Measurements from ENCODE around the gene STIP1.

STIP1 gene

DNA sequence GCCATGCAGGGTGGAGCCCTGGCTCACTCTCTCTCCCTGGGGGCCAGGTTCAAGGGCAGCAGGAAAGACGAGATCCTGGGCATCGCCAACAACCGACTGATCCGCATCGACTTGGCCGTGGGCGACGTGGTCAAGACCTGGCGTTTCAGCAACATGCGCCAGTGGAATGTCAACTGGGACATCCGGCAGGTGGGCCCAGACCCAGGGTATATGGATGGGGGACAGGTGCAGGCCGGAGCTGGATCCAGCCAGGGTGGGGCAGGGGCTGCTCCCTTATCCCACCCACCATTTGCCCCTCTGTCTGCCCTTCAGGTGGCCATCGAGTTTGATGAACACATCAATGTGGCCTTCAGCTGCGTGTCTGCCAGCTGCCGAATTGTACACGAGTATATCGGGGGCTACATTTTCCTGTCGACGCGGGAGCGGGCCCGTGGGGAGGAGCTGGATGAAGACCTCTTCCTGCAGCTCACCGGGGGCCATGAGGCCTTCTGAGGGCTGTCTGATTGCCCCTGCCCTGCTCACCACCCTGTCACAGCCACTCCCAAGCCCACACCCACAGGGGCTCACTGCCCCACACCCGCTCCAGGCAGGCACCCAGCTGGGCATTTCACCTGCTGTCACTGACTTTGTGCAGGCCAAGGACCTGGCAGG, 37.2 kb downstream of the STIP1 start:
- no peak for DNase-seq (ENCODE audit: low read depth)

DNA sequence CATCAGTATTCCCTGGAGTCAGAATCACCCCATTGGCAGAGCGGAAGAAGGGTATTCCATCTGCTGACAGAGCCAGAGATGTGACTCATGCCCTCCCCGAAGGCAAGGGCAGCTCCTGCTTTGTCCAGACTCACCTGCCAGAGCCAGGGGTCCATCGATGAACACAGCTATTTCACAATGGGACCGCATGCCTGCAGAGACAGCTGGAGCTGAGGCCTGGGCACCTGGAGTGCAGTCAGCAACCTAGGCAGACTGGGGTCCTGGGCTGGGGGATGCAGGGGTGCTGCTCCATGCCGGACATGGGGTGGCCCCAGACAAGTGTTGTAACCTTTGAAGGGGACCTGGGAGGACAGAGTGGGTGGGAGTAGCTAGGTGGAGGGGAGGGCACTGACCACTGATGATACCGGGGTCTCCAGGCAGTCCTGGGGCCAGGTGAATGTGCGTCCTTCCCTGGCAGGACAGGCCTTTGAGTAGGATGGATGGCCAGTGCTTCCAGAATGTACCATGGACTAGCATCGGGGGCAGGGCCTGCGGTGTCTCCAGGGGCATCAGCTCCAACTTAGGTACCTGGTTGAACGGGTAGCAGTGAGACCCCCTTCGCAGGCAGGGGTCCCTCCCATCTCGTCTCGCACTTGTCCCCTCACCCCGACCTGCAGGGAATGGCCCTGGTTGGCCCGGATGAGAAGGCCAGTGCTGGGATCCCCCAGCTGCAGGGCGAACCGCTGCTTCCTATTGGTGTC, 38.4 kb downstream of the STIP1 start:
- DNase-seq (ENCODE audit: low read depth): no peak

DNA sequence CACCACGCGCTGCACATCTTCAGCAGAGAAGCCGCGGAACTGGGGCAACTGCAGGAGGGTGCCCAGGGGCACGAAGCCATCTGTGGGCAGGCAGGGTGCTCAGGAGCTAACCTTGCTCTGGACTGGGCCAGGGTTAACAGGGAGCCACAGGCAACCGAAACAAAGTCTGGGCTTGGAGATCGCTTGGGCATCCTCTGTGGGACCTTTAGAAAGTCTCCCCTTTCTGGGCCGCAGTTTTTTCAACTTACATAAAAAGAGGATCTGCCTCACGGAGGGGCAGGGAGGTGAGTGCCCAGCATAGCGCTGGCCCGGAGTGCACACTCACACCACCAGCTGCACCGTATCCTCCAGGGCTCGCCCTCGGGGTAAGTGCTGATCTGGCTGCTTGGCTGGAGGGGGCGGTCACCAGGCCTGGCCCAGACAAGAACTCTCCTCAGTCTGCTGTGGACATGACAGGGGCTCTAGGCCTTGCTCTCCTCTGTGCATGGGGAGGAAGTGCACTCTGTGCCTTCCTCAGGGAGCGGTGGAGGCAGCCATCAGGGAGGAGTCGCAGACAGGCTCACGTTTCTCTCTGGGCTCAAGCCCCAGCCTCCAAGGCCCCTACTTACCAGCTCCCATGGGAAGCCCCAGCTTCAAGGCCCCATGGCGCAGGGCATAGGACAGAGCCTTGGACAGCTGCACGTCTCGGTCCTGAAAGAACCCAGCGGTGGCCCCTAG, 39.1 kb downstream of the STIP1 start:
- no peak for DNase-seq (ENCODE audit: low read depth)

DNA sequence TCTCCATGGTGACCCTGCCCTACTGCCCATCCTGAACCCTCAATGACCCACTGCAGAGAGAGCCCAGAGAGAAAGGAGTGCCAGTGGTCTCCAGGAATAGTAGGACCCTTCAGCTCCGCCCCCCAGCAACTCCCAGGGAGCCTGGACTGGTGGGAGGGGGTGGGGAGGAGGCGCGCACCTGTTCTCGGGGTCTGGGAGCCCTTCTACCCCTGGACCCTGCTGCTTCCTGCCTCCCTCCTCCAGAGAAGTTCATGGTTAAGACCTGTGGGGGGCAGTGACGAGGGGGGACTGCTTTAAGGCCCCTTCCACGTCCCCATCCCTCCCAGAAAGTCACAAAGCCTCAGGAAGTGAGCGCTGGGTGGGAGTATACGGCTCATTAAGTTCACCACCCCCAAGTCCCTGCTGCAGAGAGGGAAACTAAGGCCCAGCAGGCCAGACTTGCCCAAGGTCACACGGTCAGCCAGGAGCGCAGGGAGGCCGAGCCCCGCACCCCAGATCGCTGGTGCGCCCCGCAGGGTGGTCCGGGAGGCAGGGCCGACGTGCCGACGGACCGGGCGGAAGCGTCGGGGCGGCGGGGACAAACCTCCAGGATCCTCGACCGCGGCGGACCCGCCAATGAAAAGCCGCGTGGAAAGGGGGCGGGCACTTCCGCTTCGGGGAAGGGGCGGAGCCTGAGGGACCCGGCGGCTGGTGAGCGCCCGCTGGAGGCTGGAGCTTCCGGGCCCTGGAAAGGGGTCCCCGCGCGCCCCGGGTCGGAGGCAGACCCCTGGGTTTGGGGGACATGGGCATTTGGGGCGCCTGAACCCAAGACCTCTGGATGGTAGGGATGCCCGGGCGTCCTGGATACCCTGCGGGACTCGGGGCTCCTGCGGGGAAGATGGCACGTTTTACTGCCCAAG, 39.9 kb downstream of the STIP1 start, which contains the start of the genes NUDT22 and TRPT1:
Gene NUDT22, plus strand, starts transcription at position 667 of the 899 bp plus-strand sequence. CDS start 379 bp downstream, outside the sequence.
Gene TRPT1, minus strand, starts transcription at position 579 of the 899 bp plus-strand sequence. Its CDS starts 326 bp downstream, at position 253.
- DNase-seq (ENCODE audit: low read depth): peak; percentile 89

DNA sequence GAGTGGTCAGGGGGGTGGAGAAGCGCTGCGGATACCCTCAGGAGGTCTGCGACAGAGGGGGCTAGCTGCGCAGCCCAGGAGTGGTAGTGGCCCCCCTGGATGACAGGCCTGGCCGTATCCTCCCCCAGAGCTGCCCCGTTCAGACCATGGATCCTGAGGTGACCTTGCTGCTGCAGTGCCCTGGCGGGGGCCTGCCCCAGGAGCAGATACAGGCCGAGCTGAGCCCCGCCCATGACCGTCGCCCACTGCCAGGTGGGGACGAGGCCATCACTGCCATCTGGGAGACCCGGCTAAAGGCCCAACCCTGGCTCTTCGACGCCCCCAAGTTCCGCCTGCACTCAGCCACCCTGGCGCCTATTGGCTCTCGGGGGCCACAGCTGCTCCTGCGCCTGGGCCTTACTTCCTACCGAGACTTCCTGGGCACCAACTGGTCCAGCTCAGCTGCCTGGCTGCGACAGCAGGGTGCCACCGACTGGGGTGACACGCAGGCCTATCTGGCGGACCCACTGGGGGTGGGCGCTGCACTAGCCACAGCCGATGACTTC, 40.6 kb downstream of the STIP1 start:
- DNase-seq (ENCODE audit: low read depth): peak; percentile 30

DNA sequence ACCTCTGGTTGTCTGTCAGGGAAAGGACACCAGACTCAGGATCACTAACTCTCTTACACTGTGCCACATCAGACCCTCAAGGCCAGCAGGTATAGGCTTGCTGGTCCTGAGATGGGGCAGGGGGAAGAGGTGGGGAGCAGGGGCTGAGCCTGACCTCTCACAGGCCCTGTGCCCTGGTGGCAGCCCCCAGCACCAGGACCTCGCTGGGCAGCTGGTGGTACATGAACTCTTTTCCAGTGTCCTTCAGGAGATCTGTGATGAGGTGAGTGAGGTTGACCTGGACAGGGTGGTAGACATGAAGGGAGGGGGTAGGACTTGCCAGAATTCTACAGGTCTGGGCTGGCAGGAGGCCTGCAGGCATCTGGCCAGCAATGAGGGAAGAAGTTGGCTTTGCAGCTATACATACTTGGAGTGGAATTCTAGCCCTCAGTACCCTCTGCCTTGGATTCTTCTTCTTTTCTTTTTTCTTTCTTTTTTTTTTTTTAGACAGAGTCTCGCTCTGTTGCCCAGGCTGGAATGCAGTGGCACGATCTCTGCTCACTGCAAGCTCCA, 41.5 kb downstream of the STIP1 start:
- DNase-seq (ENCODE audit: low read depth): no peak

DNA sequence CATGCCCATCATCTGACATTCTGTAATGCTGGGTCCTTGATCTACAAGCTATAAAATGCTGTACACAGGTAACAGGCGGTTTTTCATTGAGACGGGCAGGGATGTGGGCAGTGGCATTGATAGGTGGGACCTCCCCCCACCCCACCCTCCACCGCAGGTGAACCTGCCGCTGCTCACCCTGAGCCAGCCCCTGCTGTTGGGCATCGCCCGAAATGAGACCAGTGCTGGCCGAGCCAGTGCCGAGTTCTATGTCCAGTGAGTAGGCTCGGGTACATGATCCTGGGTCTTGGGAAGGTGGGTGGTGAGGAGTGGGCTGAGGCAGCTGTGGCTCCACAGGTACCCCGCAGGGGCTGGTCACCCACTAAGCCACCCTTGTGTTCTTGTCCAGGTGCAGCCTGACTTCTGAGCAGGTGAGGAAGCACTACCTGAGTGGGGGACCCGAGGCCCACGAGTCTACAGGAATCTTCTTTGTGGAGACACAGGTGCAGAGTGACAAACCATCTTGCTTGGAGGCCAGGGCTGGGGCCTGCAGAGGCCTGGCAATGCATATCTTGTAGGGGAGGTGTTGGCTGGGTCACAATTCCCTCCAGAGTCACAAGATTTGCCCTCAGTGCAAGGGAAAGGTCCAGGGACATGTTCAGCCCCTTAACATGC, 43.2 kb downstream of the STIP1 start:
- DNase-seq (ENCODE audit: low read depth): no peak

DNA sequence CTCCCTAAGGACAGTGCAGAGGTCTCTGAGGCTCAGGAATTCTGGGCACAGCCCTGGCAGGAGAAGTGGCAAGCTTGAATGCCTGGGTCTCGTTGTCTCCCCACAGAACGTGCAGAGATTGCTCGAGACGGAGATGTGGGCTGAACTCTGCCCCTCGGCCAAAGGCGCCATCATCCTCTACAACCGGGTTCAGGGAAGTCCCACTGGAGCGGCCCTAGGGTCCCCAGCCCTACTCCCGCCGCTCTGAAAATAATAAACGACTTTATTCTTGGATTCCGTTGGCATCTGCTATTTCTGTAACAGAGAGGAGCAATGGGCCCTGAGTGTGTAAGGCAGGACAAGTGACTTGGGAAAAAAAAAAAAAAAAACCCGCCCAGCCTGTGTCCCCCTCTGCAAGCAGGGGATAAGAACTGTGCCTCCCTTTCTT, 43.8 kb downstream of the STIP1 start:
- no peak for DNase-seq (ENCODE audit: low read depth)

DNA sequence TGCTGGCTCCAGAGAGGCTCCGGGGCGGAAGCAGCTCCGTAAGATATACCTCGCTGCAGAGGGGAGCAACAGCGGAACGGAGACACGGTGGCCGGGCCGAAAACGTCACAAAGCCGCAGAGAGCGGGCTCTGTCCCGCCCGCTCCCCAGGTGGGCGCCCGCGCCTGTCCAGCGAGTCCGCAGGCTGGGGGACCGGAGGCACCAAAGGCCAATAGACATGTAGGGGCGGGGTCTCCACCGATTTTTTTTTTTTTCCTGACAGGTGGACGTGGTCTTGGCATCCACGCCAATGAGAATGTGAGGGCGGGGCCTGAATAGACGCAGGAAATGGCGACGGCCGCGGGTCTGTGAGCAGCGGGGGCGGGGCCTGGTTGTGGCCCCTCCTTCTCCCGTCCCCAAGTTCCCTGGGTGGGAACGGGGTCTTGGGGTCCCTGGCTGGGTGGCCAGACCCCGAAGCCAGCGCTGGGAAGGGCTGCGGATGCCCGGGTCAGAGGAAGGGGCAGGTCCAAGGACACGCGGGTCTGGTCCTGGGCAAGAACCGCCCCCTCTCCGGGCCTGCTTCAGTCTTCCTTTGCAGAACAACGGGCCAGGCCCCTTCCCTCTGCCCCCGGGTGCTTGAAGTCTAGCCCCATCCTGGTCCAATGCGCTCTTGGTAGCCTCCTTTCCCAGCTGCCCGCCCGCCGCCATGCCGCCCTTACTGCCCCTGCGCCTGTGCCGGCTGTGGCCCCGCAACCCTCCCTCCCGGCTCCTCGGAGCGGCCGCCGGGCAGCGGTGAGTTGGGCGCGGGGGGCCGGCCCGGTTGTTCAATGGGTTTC, 44.4 kb downstream of the STIP1 start, which contains the start of gene DNAJC4:
Gene DNAJC4, plus strand, starts transcription at position 378 of the 814 bp plus-strand sequence. Its CDS starts 307 bp downstream, at position 685.
- peak; percentile 78 for DNase-seq (ENCODE audit: low read depth)

DNA sequence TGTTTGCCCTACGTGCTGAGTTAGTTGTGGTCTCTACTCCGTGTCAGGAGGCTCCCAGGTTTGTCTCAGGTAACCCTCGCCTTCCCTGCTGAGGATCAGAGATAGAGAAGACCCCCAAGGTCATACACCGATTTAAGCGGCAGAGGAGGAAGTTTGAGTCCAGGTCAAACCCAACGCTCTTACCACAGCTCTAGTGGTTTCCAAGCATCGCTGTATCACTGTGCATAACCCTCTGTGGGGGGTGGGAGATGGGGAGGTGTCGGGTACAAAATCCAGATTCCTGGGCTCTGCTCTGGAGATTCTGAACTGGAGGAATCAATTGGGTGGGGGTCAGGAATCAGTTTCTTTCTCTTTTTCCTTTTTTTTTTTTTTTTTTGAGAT, 45.0 kb downstream of the STIP1 start:
- DNase-seq (ENCODE audit: low read depth): no peak

DNA sequence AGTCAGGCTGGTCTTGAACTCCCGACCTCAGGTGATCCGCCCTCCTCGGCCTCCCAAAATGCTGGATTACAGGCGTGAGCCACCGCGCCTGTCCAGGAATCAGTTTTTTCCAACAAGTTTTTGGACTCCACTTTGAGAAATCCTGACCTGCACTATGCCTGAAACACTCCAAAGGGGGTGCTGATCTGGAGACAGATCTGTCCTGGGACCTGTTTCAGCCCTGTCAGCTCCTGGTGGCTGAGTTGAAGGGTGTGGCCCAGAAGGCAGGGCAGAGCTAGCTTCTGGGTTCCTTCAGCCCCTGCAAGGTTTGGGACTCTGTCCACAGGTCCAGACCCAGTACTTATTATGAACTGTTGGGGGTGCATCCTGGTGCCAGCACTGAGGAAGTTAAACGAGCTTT, 45.6 kb downstream of the STIP1 start:
- DNase-seq (ENCODE audit: low read depth): no peak

DNA sequence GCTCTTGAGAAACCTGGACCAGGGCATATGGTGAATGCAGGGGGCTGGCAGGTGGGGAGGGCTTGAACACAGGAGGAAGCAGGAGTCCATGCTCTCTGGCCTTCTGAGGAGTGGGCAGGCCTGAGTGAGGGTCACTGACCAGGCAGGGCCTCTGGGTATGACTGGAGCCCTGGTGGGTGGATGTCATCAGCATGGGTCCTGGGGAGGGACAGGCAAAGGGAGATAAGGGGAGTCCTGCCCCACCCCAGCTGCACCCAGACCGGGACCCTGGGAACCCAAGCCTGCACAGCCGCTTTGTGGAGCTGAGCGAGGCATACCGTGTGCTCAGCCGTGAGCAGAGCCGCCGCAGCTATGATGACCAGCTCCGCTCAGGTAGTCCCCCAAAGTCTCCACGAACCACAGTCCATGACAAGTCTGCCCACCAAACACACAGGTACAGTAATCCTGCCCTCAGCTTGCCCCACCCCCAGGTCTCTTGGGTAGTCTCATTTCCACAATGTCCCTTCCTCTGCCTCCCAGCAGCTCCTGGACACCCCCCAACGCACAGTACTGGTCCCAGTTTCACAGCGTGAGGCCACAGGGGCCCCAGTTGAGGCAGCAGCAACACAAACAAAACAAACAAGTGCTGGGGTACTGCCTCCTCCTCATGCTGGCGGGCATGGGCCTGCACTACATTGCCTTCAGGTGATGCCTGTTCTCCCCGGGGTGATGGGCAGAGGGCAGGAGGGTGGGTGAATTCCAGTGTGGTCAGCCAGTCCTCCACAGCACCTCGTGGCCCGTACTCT, 46.4 kb downstream of the STIP1 start:
- no peak for DNase-seq (ENCODE audit: low read depth)

DNA sequence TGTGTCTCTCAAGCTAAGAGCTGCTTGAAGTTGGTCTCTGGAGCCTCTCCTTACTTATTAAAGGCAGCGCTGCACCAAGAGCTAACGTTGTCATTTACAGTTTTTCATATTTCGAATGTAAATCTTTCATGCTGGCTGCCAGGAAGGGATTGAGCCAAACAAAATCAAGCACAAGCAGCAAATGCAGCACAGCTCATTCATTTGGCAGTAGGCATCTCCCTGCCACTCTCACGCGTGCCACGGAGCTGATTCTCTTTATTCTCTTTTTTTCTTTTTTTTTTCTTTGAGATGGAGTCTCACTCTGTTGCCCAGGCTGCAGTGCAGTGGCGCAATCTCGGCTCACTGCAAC, 47.0 kb downstream of the STIP1 start:
- DNase-seq (ENCODE audit: low read depth): no peak

DNA sequence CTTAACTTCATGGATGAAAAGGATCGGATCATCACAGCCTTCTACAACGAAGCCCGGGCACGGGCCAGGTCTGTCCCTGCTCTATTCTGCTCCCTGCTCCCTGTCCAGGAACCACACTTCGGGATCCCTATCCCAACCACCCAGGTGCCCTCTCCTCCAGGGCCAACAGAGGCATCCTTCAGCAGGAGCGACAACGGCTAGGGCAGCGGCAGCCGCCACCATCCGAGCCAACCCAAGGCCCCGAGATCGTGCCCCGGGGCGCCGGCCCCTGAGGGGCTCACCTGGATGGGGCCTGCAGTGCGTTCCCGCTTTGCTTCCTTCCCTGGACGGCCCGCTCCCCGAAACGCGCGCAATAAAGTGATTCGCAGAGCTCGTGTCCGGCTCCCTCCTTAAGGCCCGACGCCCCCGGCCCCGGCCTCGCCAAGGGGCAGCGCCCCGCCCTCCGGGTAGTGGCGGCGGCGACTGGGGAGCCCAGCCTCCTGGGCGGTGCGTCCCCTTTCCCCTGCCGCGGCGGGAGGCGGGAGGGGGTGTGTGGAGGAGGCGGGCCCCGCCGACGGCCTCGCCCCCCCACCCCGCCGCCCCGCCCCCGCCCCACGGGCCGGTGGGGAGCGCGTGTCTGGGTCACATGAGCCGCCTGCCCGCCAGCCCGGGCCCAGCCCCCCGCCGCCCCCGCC, 48.1 kb downstream of the STIP1 start, which contains the start of gene VEGFB:
Gene VEGFB, plus strand, starts transcription at position 672 of the 674 bp plus-strand sequence. CDS start 250 bp downstream, outside the sequence.
- DNase-seq (ENCODE audit: low read depth): peak; percentile 66

DNA sequence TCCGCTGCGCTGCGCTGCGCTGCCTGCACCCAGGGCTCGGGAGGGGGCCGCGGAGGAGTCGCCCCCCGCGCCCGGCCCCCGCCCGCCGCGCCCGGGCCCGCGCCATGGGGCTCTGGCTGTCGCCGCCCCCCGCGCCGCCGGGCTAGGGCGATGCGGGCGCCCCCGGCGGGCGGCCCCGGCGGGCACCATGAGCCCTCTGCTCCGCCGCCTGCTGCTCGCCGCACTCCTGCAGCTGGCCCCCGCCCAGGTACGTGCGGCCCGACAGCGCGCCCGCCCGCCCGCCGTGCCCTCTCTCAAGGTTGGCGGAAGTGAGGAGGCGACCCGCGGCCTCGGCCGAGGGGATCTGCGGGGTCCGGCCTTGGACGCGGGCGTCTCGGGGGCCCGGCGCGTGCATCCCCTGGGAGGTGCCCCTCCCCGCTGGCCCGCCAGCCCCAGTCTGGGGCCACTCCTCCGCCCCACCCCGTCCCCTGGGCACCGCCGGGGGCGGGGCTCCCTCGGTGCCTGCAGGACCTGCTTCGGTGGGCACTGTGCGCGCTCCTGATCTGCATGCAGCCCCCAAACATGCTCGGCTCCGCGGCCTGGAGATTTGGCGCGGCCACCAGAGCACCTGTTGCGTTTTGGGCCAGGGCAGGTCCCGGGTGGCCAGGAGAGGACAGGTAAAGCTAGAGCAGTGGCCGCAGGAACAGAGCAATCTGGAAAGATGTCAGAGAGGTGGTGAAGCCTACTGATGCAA, 48.8 kb downstream of the STIP1 start:
- DNase-seq (ENCODE audit: low read depth): peak; percentile 30

DNA sequence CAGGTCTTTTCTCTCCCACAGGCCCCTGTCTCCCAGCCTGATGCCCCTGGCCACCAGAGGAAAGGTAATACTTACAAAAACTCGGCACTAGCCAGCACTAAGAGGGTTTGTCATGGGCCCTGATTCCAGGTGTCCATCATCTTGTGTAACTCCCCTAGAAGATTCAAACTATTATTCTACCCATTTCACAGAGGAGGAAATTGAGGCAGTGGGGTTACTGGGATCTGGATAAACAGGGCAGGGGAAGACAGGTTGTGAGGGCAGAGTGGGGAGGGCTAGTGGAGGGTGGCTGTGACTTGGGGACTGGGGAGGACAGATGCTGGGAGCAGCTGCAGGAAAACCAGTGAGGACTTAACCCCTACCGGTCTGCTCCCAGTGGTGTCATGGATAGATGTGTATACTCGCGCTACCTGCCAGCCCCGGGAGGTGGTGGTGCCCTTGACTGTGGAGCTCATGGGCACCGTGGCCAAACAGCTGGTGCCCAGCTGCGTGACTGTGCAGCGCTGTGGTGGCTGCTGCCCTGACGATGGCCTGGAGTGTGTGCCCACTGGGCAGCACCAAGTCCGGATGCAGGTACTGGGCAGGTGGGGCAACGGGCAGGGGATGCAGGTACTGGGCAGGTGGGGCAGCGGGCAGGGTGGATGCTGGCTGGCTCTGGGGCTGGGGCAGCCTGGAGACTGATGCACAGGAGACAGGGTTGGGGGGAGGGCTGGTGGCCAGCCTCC, 49.6 kb downstream of the STIP1 start:
- no peak for DNase-seq (ENCODE audit: low read depth)

DNA sequence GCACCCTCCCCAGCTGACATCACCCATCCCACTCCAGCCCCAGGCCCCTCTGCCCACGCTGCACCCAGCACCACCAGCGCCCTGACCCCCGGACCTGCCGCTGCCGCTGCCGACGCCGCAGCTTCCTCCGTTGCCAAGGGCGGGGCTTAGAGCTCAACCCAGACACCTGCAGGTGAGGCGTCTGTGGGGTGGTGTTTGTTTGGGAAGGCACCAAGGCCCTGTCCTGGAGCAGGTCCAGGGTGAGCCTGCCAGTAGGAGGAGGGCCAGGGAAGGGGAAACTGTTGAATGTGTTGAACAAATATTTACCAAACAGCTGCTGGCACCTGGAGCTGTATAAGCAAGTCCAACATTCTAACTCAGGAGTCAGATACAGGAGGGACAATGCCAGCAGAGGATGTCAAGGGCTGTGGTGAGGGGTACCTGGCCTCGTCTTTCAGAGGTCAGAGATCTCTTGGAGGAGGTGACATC, 51.5 kb downstream of the STIP1 start:
- DNase-seq (ENCODE audit: low read depth): no peak
